OCI-M2 (cell line): ENCODE measurements around the gene DAO.

ENCODE experiments used
- DNase-seq: peaks from one replicate; lab custom pipeline; 2025; ENCODE audit not compliant: unreplicated experiment; lab: John Stamatoyannopoulos, UW

The DAO gene

DNA sequence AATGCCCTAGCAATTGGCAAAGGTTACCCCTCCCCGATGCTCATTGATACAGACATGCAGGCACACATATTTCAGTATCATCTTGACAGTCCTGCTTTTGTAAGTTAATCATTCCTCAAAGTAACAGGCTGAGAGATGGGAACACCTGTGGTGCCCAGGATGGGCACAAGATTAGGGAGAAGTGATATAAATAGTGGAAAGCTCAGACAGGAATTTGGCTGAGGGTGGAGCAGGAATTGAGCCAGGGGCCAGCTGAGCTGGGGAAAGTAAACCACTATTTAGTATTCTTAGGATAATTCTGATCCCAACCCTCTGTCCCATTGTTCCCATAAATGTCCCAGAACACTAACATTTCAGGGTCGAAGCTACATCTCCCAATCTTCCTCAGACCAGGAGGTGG, 38.3 kb downstream of the DAO start:
- DNase-seq, result no peak

DNA sequence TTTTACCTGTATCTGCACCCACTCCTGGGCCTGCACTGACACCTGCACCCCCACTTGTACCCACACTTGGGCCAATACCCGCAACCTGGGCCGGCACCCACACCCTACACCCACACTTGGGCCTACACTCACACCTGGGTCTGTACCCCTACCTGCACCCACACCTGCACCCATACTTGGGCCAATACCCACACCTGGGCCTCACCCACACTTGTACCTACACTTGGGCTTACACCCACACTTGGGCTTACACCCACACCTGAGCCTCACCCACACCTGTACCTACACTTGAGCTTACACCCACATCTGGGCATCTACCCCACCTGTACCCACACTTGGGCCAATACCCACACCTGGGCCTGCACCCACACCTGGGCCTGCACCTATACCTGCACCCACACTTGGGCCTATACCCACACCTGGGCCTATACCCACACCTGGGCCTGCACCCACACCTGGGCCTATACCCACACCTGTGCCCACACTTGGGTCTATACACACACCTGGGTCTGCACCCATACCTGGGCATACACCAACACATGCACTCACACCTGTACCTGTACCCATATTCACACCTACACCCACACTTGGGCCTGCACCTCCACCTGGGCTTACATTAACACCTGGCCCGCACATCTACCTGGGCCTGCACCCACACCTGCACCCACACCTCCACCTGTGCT, 39.2 kb downstream of the DAO start:
- no peak for DNase-seq

DNA sequence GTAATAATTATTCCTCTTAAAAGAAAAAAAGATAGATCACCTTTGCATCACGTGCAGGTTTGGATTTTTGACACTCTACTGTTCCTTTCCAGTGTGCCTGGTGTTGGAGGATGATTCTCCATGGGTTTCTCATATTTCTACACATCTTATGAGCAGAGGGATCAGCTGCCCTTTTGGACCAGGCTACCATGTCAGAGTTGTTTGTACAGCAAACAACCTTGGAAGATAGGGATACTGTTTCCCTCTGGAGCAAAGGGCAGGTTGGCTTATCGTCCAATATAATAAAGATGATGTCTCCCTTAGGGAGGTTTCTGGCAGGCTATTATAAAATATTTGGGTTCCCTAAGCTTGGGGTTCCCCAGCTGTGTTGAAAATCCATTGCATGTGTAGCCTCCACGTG, 42.1 kb downstream of the DAO start:
- DNase-seq, result no peak

DNA sequence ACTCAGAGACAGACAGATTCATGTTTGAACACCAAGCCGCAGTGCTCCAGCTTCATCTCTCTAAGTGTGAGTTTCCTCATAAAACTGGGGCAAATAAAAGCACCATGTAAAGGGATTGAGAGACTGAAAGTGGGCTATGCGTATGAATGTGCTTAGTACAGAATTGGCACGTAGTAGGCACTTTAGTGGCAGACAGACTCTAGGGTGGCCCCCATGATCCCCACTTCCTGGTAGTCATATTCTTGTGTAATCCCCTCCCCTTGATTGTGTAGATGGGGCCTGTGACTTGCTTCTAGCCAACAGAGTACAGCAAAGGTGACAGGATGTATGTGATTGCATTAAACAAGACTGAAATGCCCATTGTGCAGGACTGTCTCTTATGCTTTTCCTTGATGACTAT, 43.0 kb downstream of the DAO start:
- DNase-seq, result no peak

DNA sequence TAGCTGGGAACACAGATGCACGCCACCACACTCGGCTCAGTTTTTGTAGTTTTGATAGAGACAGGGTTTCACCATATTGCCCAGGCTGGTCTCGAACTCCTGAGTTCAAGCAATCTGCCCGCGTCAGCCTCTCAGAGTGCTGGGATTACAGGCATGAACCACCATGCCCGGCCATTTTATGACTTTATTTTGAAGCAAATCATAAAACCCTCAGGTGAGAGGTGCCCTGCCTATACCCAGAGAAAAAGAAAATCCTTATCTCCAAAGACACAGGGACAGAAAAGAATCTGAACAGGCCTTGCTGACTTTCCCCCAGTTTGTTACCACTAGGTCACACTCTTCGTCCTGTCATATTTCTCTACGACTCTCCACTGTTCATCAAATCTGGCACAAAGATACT, 48.8 kb downstream of the DAO start:
- no peak for DNase-seq

DNA sequence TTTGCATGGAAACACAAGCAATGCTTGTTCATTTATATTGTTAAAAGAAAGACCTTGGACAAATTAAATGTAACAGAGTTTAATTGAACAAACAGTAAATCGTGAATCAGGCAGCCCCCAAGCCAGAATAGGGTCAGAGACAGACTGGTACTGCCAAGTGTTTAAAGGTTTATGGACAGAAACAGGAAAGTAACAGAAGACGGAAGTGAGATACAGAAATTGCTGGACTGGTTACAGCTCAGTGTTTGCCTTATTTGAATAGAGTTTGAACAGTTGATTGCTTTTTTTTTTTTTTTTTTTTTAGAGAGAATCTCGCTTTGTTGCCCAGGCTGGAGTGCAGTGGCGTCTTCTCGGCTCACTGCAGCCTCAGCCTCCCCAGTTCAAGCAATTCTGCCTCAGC, 50.3 kb downstream of the DAO start:
- no peak for DNase-seq

DNA sequence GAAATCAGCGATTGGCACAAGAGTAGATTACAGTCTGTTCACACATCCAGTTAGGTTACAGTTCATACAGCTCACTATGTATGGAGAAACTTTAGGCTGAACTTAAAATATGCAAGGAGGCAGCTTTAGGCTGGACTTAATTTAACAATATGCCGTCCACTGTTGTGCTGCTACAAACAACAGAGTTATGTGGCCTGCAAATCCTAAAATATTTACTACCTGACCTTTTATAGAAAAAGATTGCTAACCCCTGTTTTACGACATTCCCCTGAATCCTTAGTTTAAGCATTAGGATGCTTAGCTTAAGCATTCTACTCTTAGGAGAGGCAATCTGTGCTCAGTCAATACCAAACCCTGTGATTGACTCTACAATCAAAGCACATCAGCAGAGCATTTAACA, 50.9 kb downstream of the DAO start:
- no peak for DNase-seq

DNA sequence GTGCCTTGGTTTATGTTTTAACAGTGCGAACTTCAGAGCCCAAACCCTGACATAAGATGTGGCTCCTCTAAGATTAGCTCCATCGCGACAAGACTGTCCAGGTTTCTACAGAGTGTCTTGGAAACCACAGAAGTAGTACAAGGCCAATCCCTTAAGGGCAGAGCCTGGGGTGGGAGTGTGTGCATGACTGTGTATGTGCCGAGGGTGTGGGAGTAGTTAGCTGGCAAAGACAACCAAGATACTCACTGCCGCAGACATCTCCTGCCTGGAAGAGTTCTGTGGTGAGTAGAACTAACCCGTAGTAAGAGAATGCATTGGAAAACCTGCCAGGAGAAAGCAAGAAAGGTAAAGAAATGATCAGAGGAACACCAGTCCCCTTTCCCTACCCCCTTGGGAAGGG, 54.1 kb downstream of the DAO start:
- no peak for DNase-seq

DNA sequence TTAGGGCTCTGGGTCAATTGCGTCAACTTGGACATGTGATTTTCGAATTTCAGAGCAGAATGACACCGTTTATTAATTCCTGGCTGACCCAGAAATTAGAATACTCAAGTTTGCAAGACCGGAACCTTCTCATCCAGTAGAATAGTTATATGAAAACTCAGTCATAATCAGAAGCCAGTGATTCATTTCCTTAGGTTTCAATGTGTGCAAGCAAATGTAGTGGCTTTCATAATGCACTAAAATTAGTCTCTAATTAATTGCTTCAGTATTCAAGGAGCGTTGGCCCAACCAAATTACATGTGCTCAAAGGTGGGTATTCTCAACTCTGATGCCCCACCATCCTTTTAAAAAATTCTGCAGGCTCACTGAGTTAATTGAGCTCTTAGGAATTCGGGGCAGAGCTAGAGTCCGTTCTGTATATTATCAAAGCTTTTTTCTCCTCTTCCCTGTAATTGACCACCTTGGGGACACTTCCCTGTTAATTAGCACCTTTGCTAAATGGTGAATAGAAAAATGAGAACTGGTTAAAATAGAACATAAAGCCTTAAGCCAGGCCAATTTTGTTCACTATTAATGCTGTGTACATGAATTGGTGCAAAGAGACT, 55.4 kb downstream of the DAO start:
- DNase-seq, result no peak

DNA sequence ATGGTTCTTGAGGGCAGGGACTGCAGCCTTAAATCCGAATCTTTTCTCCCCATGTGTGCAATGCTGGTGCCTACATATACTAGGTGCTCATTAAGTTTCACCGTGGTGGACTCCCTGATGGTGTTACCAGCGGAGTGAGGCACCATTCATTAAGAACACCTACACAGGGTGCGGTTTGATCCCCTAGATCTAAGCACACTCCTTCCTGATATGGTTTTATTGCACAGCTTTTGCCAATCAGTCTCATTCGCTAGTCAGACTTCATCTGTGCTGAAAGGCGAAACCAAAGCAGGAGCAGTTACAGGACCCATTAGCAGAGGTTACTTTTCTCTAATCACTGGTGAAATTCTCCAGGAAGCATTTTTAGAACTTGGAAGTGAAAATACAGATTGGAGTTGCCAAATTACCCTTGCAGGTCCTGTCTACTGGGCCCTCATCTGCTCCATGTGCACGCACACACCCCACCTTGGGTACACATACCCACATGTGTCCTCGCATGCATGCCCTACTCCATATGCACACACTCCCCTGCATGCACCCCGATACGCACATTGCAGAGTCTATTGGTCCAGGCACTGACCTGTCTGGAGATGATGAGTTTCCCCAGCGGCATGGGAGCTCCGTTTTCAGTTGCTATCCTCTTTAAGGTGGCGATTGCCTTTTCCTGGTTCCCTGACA, 58.5 kb downstream of the DAO start:
- no peak for DNase-seq

DNA sequence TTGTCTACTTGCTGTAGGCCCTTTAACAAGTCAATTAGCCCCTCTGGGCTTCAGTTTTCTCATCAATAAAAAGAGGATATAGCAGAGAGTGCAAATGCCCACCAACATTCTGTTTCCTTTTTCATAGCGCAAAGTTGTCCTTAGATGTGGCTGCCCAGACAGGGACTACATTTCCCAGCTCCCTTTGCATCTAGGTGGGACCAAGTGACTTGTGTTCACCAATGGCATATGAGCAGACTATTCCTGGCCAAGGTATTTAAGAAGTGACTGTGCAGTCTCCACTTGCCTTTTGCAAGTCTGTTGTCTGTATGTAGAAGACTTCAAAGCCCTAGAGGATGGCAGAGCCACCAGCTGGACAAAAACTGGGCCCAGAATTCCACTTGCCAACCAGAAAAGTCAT, 59.7 kb downstream of the DAO start:
- DNase-seq, result no peak

DNA sequence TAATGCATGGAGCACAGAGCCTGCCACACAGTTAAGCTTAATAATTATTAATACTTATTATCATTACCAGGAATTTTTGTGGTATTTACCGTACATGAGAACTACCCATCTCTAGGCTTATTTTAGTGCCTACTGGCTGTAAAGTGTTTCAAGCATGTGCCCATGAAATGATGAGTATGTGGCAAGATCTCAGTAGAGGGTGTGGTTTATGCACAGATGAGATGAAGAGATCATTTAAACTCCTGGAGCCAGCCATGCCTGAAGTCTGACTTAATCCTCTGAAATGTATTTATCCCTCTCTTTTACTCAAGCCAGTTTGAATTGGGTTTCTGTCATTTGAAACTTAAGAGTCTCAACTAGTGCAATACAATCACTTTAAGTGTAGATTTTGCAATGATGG, 60.2 kb downstream of the DAO start:
- DNase-seq, result no peak

DNA sequence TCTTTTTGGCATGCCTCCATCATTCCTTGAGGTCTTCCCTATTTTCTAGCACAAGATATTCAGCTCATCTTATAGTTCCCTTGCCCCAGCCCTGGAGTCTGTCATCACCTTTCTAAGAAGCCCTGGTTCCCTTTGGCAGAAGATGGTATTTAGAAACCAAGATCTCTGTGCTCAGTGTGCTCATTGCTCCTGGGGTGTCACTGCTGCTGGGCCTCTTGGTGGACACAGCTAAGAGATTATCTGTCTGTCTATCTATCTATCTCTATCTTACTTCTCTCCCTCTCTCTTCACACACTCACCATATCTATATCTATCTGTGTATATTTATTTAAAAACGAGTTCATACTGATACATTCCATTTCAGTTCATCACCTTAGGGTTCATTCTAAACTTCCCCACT, 67.2 kb downstream of the DAO start:
- no peak for DNase-seq

DNA sequence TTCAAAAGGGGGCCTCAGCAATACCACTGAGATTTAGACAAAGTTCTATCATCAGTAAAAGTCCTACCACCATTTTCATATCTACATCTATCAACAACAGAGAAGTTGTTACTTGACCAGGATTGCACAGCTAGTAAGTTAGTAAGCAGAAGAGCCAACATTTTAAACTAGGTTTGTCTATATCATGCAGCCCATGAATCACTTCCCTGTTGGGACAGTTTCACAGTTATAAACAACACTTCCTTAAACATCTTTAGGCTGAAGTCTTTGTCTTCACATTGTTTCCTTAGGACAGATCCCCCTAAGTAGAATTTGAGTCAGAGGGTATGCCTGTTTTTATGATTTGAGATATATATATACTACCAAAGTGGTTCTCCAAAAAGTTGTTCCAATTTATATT, 68.5 kb downstream of the DAO start:
- DNase-seq, result no peak

DNA sequence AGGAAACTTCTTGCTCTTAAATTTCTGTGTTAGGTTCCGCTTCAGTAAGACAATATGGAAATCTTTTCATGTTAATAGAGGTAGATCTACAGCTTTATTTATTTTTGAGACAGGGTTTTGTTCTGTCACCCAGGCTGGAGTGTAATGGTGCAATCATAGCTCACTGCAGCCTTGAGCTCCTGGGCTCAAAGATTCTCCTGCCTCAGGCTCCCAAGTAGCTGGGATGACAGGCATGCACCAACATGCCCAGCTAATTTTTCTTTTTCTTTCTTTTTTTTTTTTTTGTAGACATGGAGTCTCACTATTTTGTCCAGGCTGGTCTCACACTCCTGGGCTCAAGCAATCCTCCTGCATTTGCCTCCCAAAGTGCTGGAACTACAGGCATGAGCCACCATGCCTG, 70.1 kb downstream of the DAO start:
- DNase-seq, result no peak
